ENCODE data around the gene SMAD7.

Gene SMAD7

DNA sequence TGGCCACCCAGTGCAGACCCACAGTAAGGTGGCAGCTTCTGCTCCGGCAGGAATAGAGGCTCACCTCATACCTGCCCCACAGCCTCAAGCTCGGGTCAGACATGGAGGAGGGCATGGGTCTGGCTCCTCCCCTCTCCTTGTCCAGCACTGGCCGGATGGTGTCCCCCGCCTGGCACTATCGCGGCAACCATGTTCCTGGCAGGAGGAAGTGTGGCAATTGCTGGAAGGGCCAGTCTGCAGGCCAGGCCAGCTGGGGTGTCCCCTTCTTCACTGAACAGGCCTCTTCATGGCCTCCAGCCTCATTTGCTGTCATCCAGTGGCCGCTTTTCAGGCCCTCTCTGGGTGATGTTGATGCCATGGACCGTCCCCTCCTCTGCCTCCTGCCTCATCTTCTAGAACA, 41.4 kb upstream of the SMAD7 start:
- no peak for DNase-seq
- Histone ChIP-seq H3K9me3 (ENCODE audit: severe bottlenecking) (no peaks in the 10 kb centered on the region), H3K27ac (no peak overlapping the region), H3K4me3 (ENCODE audit: low read depth, low read length) (no peak overlapping the region), H3K27me3 (ENCODE audit: insufficient read depth, low read depth, severe bottlenecking) (no peaks in the 10 kb centered on the region), H3K36me3 (no peaks in the 10 kb centered on the region)
- TF ChIP-seq, protein P1, sequence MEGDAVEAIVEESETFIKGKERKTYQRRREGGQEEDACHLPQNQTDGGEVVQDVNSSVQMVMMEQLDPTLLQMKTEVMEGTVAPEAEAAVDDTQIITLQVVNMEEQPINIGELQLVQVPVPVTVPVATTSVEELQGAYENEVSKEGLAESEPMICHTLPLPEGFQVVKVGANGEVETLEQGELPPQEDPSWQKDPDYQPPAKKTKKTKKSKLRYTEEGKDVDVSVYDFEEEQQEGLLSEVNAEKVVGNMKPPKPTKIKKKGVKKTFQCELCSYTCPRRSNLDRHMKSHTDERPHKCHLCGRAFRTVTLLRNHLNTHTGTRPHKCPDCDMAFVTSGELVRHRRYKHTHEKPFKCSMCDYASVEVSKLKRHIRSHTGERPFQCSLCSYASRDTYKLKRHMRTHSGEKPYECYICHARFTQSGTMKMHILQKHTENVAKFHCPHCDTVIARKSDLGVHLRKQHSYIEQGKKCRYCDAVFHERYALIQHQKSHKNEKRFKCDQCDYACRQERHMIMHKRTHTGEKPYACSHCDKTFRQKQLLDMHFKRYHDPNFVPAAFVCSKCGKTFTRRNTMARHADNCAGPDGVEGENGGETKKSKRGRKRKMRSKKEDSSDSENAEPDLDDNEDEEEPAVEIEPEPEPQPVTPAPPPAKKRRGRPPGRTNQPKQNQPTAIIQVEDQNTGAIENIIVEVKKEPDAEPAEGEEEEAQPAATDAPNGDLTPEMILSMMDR (IDR thresholded peaks at IDR 0.05; ENCODE audit: low read depth, low read length), result no peak

DNA sequence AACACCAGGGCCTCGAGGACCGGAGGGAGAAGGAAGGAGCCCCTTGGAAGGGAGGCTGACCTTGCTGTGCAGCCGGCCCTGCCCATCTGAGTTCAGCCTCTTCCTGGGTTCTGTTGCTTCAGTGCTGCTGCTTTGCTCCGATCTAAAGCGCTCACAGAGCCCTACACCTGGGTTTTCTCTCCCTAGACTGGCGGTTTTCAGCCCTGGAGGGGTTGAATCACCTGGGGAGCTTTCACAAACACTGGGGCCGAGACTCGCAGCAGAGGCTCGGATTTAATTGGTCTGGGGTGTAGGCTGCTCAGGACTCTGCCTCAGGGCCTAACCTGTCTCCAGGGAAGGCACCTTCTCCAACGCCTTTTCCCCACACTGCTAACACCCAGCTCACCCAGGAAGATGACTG, 40.9 kb upstream of the SMAD7 start:
- no peak overlapping the region for H3K4me3 ChIP-seq (ENCODE audit: low read depth, low read length)
- no peaks in the 10 kb centered on the region for H3K27me3 ChIP-seq (ENCODE audit: insufficient read depth, low read depth, severe bottlenecking)
- no peak for DNase-seq
- H3K27ac ChIP-seq, result no peak overlapping the region
- H3K9me3 ChIP-seq (ENCODE audit: severe bottlenecking), result no peaks in the 10 kb centered on the region
- H3K36me3 ChIP-seq, result no peaks in the 10 kb centered on the region
- TF ChIP-seq, protein P1 (IDR thresholded peaks at IDR 0.05; ENCODE audit: low read depth, low read length), result no peak

DNA sequence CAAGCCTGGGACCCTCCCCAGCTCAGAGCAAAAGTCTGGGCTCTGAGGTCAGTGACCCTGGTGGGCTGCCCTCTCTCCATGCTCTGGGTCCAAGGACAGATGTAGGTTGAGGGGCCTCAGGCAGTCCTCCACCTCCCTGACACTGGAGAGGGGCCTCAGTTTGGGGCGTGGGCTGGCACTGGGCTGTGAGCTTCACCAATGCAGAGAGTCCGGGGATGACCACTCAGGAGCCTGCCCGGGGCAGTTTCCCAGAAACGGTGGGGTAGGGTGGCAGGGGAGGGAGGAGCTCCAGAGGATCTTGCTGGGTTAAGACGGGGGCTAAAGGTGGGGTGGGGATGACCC, 40.5 kb upstream of the SMAD7 start:
- no peaks in the 10 kb centered on the region for H3K36me3 ChIP-seq
- DNase-seq, result no peak
- no peaks in the 10 kb centered on the region for H3K9me3 ChIP-seq (ENCODE audit: severe bottlenecking)
- H3K27me3 ChIP-seq (ENCODE audit: insufficient read depth, low read depth, severe bottlenecking), result no peaks in the 10 kb centered on the region
- TF ChIP-seq, protein P1 (IDR thresholded peaks at IDR 0.05; ENCODE audit: low read depth, low read length), result no peak
- no peak overlapping the region for H3K4me3 ChIP-seq (ENCODE audit: low read depth, low read length)
- H3K27ac ChIP-seq, result no peak overlapping the region

DNA sequence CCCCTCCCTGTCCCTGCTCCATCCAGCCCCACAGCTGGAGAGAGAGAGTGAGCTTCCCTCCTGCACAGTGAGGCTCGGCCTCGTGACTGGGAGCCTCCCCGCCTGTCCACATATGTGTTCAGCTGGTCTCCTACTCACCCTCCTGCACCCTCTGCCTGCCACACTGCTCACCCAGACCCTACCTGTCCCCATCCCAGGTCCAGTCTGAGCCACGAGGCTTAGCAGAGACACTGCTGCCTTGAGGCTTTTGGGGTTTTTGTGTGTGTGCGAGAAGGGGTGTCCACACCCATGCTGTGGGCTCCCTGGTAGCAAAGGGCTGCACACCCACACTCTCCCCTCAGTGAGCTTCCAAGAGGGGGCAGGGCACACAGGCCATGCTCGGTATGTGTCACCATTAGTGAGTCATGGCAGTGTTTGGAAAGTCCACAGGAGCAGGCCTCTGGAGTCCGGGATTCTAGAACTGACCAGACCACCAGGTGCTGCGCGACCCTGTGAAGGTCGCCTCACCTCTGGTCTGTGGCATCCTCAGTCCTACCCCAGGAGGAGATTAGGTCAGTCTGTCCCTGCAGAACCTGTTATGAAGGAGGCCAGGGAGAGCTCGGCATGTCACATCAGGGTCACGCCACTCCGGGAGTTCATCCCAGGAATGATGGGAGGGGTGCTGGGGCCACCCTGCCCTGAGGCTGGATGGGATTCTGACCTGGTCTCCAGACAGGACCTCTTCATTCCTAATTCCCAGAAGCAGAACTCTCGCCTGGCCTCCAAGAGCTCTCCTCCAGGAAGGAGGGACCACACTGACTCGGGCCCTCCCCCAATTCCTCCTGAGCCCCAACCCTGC, 39.9 kb upstream of the SMAD7 start:
- no peaks in the 10 kb centered on the region for H3K9me3 ChIP-seq (ENCODE audit: severe bottlenecking)
- H3K36me3 ChIP-seq, result no peaks in the 10 kb centered on the region
- TF ChIP-seq, protein P1 (IDR thresholded peaks at IDR 0.05; ENCODE audit: low read depth, low read length), result no peak
- no peaks in the 10 kb centered on the region for H3K27me3 ChIP-seq (ENCODE audit: insufficient read depth, low read depth, severe bottlenecking)
- H3K27ac ChIP-seq, result no peak overlapping the region
- DNase-seq, result no peak
- no peak overlapping the region for H3K4me3 ChIP-seq (ENCODE audit: low read depth, low read length)

DNA sequence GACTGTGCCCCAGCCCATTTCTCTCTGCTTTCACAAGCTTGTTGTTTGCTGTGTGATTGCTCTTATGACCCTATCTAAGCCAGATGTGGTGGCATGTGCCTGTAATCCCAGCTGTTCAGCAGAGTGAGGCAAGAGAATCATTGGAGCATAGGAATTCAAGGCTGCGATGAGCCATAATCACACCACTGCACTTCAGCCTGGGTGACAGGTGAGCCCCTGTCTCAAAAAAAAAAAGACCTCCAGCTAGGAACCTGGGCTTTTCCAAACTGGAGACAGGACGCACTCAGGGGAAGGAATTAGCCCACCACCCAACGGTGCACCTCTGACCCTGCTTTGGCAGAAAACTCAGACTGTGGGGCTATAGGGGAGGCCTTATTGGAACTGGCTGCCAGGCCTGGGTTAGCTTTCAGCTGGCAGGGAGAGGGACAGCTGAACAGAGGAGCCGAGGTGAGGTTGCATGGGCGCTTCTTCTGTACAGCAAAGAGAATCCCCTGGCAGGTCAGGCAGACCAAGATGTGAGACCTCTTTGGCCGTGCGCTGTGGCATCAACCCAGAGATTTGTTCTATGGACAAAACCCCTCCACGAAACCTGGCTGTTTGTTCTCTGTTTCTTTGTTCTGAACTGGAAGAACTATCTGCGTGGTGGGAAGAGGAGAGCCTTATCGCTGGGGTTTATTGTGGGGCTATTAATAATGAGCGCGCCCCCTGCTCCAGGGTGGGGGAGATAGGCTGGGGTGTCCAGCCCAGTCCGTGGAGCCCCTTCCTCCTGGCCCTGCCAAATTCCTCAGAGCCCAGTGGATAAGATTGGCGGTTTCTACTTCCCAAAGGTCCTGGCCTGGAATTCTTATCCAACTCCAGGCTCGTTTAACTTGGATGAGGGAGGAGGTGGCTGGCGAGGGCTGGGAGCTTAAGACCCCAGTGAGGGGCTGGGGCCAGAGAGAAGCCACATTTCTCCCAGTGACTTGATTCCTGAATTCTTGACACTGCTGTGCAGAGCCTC, 38.8 kb upstream of the SMAD7 start:
- TF ChIP-seq, protein P1 (IDR thresholded peaks at IDR 0.05; ENCODE audit: low read depth, low read length), result no peak

More for the DNA sequence above, 38.8 kb upstream of the SMAD7 start:
- H3K9me3 ChIP-seq (ENCODE audit: severe bottlenecking), result no peaks in the 10 kb centered on the region
- H3K36me3 ChIP-seq, result no peaks in the 10 kb centered on the region
- no peak for DNase-seq
- no peak overlapping the region for H3K27ac ChIP-seq
- H3K27me3 ChIP-seq (ENCODE audit: insufficient read depth, low read depth, severe bottlenecking), result no peaks in the 10 kb centered on the region
- H3K4me3 ChIP-seq (ENCODE audit: low read depth, low read length), result no peak overlapping the region

Measured in WERI-Rb-1 (cell line).